Duodenal mucosa (tissue), 2 donors: ENCODE results near the gene PTPRM.

ENCODE experiments used
- H3K27ac ChIP-seq: one replicate; pipeline ENCODE4 v1.7.0; 2013; ENCODE audit warnings: low read depth, low read length
- H3K27me3 ChIP-seq, 2 donors: one replicate each; pipeline ENCODE4 v1.7.0; 2013; ENCODE audit warnings: low read length in 2 of 2, control low read depth in 1 of 2; ENCODE audit not compliant: insufficient read depth in 2 of 2, control insufficient read depth in 1 of 2
- H3K36me3 ChIP-seq, 2 donors: one replicate each; pipeline ENCODE4 v1.7.0; 2013; ENCODE audit warnings: low read length in 2 of 2, control low read depth in 1 of 2; ENCODE audit not compliant: insufficient read depth in 2 of 2, control insufficient read depth in 1 of 2
- H3K4me1 ChIP-seq, 2 donors: one replicate each; pipeline ENCODE4 v1.7.0; 2013; ENCODE audit warnings: low read length in 2 of 2, control low read depth in 1 of 2; ENCODE audit not compliant: insufficient read depth in 2 of 2, control insufficient read depth in 1 of 2
- H3K4me3 ChIP-seq, 2 donors: one replicate each; pipeline ENCODE4 v1.7.0; 2013; ENCODE audit warnings: low read length in 2 of 2, low read depth in 1 of 2
- H3K9ac ChIP-seq, 2 donors: one replicate each; pipeline ENCODE4 v1.7.0; 2013; ENCODE audit warnings: low read length in 2 of 2, low read depth in 1 of 2
- H3K9me3 ChIP-seq, 2 donors: one replicate each; pipeline ENCODE4 v1.7.0; 2013; ENCODE audit warnings: low read length in 2 of 2, control low read depth in 1 of 2; ENCODE audit not compliant: control insufficient read depth in 1 of 2

Gene PTPRM

DNA sequence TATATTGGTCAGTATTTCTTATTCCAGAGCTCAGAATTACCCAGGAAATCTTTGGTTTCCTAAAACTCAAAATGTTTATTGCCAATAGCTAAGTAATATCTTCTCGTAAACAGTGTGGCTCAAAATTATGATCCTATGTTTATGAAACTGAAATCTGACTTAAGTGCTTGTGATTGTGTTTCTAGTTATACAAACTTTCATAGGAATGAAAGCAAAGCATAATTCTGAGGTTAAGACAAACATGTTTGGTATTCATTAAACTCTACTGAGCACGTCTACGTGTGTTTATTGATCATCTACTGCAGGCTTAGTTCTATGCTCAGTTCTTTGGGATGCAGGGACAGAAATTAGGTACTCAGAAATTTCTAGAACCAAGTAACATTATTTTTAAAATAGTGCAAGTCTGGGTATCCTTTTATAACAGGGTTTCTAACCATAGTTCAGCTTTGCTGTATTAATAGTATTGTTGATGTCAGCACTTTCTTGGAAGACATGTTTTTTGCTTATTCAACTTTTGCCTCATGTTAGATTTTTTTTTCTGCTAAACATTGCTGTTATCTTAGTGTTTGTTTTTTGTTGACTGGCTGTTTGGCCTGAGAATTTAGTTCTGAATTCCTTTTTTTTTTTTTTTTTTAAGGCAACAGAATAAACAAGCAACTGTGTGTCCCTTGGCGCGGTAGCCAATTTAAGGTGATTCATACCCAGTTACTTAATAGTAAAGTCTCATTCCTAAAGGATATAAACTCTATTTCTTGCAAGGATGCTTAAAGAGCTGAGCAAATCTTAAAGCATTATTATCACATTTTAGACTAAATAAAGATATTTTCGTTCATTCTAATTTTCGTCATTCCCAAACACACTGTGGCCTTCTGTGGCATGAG lies 31.3 kb downstream of the PTPRM start:
- Histone ChIP-seq H3K9ac (no peak overlapping the region), H3K4me1 (no peaks in the 10 kb centered on the region), H3K36me3 (no peaks in the 10 kb centered on the region), H3K9me3 (no peaks in the 10 kb centered on the region), H3K27ac (no peak overlapping the region), H3K27me3 (no peaks in the 10 kb centered on the region), H3K4me3 (no peak overlapping the region)

DNA sequence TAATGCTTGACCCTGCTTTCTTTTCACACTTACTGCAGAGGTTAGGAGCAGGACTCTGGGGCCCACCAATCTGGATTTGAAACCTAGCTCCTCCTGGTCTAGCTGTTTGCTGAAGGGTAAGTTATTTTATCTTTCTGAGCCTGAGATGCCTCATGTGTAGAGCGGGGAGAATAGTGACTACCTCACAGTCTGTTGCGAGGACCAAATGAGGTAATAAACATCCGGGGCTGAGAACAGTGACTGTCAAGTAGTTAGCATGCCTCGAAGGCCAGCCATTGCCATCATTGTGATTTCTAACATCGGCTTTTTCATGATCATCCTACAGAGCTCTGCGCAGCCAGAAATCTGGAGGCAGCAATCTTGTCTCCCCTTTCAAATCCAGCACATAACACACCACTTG lies 32.9 kb downstream of the PTPRM start:
- Histone ChIP-seq H3K27me3 (no peaks in the 10 kb centered on the region), H3K4me1 (no peaks in the 10 kb centered on the region), H3K27ac (no peak overlapping the region), H3K4me3 (no peak overlapping the region), H3K9me3 (no peaks in the 10 kb centered on the region), H3K9ac (no peak overlapping the region), H3K36me3 (no peaks in the 10 kb centered on the region)

DNA sequence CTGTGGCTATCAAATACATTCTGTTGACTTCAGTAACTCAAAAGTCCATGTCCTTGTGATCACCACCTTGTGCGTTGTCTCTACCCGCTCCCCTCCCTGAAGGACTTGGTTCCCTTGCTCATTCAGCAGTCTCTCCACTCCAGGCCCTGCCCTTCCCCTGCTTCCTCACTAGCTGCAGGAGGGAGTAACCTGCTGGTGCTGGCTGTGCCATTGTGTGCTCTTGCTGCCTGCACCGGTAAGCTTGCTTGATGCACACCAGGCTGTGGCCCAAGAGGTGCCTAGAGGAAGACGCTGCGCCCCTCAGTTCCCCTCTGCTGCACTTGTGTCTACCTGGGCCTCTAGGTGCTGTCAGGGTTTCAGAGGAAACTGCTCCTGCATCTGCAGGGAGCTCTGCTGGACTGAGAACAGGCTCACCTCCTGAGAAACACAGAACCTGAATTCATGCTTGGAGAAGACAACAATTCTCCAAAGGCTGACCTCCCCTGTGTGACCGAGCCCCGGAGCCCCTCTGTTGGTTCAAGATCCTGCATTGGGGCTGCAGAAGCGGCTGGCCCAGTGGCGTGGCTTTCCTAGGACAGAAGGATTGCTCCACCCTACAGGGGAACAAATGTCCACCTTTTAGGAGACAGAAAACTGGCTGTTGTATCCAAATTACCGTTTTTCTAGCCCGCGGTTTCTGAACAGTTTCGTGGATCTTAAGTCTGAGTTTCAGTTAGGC lies 33.6 kb downstream of the PTPRM start:
- H3K27me3 ChIP-seq, result no peaks in the 10 kb centered on the region
- no peaks in the 10 kb centered on the region for H3K9me3 ChIP-seq
- H3K4me1 ChIP-seq, result no peaks in the 10 kb centered on the region
- no peak overlapping the region for H3K9ac ChIP-seq
- H3K36me3 ChIP-seq, result no peaks in the 10 kb centered on the region
- no peak overlapping the region for H3K27ac ChIP-seq
- no peak overlapping the region for H3K4me3 ChIP-seq

DNA sequence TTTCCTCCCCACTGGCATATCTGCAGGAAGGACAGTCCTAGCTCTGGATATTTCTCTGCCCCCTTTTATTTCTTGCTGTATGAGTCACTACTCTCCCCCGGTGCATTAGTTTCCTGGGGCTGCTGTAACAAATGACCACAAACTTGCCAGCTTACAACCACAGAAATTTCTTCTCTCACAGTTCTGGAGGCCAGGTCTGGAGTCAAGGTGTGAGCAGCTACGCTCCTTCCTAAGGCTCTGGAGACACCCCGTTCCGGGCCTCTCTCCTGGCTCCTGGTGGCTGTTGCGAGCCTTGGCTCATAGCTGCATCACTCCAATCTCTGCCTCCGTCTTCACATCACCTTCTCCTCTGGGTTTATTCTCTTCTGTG lies 34.1 kb downstream of the PTPRM start:
- H3K9ac ChIP-seq, result no peak overlapping the region
- H3K27ac ChIP-seq, result no peak overlapping the region
- no peaks in the 10 kb centered on the region for H3K4me1 ChIP-seq
- H3K36me3 ChIP-seq, result no peaks in the 10 kb centered on the region
- H3K4me3 ChIP-seq, result no peak overlapping the region
- no peaks in the 10 kb centered on the region for H3K9me3 ChIP-seq
- H3K27me3 ChIP-seq, result no peaks in the 10 kb centered on the region

DNA sequence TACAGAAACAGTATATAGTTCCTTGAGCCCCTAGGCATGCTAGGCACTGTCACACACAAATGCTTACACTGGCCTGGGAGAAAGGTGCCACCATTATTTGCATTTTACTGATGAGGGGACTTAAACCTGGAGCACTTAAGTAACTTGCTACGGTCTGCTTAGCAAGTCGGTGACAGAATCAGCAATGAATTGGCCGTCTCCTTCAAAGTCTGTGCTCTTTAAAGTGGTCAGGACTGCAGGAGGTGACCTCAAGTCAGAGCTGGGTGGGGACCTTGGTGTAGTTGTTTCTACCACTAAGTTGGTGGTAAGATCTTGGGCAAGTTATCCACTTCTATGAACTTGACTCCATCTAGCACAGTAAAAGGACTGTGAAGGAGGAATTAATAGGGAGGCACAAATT lies 34.8 kb downstream of the PTPRM start:
- no peaks in the 10 kb centered on the region for H3K36me3 ChIP-seq
- no peak overlapping the region for H3K27ac ChIP-seq
- no peaks in the 10 kb centered on the region for H3K9me3 ChIP-seq

DNA sequence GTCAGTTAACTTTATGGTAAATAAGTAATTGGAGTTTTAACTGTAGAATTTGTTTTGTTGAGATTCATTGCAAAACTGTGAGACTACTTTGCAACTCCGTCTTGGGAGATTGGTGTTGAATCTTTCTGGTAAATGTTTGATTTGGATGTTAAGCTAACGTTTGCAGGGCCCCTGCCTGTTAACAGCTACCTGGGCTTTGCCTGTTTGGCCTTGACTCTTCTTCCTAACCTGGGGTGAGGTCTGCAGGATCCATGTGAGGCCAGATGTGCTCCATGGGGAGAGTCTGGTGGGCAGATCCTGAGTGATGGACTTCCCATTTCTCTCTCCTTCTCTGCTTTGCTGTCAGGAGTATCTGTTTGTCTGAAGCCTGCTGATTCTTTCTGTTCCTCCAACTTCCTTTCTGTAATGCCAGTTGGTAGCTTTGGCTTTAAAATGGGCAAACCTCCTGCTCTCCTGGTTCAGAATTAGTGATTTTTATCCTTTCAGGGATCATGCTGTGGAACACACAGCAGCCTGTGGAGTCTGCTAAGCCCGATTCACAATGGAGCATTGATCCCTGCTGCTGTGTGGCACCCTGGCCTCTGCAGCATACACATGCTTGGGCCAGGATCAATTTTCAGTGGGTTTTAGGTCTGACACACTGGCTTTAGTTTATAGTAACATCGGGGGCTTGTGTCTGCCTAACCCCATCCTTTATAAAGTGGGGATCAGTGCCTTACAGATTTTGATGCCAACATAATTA lies 36.3 kb downstream of the PTPRM start:
- H3K36me3 ChIP-seq, result no peaks in the 10 kb centered on the region
- no peak overlapping the region for H3K4me3 ChIP-seq
- H3K27ac ChIP-seq, result no peak overlapping the region
- no peaks in the 10 kb centered on the region for H3K27me3 ChIP-seq
- H3K4me1 ChIP-seq, result no peaks in the 10 kb centered on the region
- no peak overlapping the region for H3K9ac ChIP-seq
- H3K9me3 ChIP-seq, result no peaks in the 10 kb centered on the region

More for the DNA sequence above, 34.8 kb downstream of the PTPRM start:
- Histone ChIP-seq H3K27me3 (no peaks in the 10 kb centered on the region), H3K4me3 (no peak overlapping the region), H3K9ac (no peak overlapping the region), H3K4me1 (no peaks in the 10 kb centered on the region)

- no peaks in the 10 kb centered on the region for H3K27me3 ChIP-seq
- H3K27ac ChIP-seq, result no peak overlapping the region
- H3K9ac ChIP-seq, result no peak overlapping the region
- no peaks in the 10 kb centered on the region for H3K9me3 ChIP-seq
- H3K4me1 ChIP-seq, result no peaks in the 10 kb centered on the region
- no peaks in the 10 kb centered on the region for H3K36me3 ChIP-seq
- H3K4me3 ChIP-seq, result no peak overlapping the region
Observed at GRCh38 chr18:7604361-7604760, 37.2 kb downstream of the PTPRM start.

- no peak overlapping the region for H3K27ac ChIP-seq
- no peaks in the 10 kb centered on the region for H3K4me1 ChIP-seq
- H3K4me3 ChIP-seq, result no peak overlapping the region
- no peaks in the 10 kb centered on the region for H3K9me3 ChIP-seq
- no peaks in the 10 kb centered on the region for H3K27me3 ChIP-seq
- H3K9ac ChIP-seq, result no peak overlapping the region
- no peaks in the 10 kb centered on the region for H3K36me3 ChIP-seq
Observed at GRCh38 chr18:7605705-7606104, 38.6 kb downstream of the PTPRM start.

DNA sequence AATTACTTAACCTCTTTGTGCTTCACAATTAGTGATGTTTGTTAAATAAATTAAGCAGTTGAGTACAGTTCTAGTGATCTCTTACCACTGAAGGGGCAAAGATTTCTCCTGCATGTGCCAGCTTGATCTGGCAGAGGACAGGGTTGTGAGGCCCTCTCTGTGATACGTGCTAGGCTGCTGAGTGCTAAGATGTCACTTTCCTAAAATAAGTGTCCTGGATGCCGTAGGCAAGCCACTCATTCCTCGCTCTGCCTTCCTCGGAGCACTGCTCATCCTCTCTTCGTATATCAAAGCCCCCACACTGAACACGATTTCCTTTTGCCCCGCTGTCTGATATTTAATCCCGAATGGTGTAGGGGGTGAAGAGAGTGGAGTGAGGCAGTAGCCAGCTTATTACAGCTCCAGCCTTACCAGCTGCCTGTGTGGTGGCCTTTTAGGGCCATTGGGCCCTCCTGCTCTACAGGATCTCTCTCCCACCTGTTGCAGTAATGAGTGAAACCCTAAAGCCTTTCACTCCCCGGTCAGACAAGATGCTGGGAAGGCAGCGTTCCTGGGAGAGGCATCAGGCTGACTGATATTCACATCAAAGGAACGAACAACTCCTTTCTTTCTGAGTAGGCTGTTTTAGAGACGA lies 40.5 kb downstream of the PTPRM start:
- Histone ChIP-seq H3K27ac (no peak overlapping the region), H3K36me3 (no peaks in the 10 kb centered on the region), H3K4me3 (no peak overlapping the region), H3K9ac (no peak overlapping the region), H3K9me3 (no peaks in the 10 kb centered on the region), H3K4me1 (no peaks in the 10 kb centered on the region), H3K27me3 (no peaks in the 10 kb centered on the region)

- Histone ChIP-seq H3K36me3 (no peaks in the 10 kb centered on the region), H3K27me3 (no peaks in the 10 kb centered on the region), H3K4me3 (no peak overlapping the region), H3K9me3 (no peaks in the 10 kb centered on the region), H3K9ac (no peak overlapping the region), H3K27ac (no peak overlapping the region), H3K4me1 (no peaks in the 10 kb centered on the region)
Observed at GRCh38 chr18:7608174-7608550, 41.0 kb downstream of the PTPRM start.
